Erythroblast (primary cell): ENCODE data around the gene KCTD7.
"Not testable (repeated sequence)": the region's sequence is repeated elsewhere in the genome, so short reads cannot be mapped to it uniquely, and the experiment has no call there.

Experiments
- DNase-seq, 2 experiments: peaks; one replicate each; lab custom pipeline; 2025; lab: John Stamatoyannopoulos, UW
- GATA1 ChIP-seq: IDR thresholded peaks from 2 replicates; pipeline ENCODE4 v1.6.1; 2011; ENCODE audit warnings: low read depth, mild to moderate bottlenecking, control low read depth, low read length, moderate library complexity
- POLR2A ChIP-seq: IDR thresholded peaks from 2 replicates; pipeline ENCODE4 v1.6.1; 2011; ENCODE audit warnings: mild to moderate bottlenecking, low read length

The KCTD7 gene

DNA sequence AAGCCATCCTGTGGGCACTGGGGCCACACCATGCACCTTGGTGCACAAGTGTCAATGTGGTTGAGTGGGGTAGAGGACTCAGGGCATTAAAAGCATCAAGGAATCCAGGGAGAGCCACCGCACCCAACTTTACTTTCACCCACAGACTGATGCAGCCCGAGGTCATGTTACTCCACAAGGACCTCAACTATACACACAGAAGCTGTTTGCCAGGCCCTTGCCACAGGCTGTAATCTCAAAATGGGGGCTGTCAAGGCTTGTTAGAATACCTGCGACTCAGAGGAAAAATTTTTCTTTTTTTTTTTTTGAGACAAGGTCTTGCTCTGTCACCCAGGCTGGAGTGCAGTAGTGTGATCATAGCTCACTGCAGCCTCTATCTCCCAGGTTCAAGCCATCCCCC lies 26.5 kb upstream of the KCTD7 start:
- TF ChIP-seq POLR2A (no peak), GATA1 (no peak)
- DNase-seq = no peak

- no peak for DNase-seq
- TF ChIP-seq GATA1 (no peak), POLR2A (no peak)
Observed at GRCh38 chr7:66604198-66604597, 24.5 kb upstream of the KCTD7 start.

DNA sequence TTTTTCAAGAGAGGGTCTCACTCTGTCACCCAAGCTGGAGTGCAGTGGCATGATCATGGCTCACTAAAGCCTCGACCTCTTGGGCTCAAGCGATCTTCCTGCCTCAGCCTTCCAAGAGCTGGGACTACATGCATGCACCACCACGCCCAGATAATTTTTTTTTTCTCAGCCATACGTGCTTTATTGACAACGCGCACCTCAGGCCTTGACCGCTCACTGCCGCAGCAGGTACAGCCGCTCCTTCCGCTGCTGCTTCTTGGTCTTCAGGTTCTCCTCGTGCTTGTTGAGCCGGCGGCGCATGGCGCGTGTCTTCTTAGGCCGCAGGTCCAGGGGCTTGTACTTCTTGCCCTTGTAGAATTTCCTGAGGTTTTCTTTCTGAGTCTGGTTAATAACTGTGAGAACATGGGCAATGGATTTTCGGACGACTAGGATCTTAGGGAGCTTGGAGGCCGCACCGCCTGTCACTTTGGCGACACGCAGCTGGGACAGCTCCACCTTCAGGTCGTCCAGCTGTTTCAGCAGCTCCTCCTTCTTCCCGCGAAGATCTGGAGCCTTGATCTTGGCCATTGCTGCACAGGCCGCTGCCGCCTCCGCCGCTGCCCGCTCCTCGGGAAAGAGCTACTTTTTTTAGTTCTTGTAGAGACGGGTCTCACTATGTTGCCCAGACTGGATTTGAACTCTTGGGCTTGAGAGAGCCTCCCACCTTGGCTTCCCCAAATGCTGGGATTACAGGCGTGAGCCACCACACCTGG lies 22.0 kb upstream of the KCTD7 start:
- not testable (repeated sequence) for DNase-seq

GRCh38 chr7:66609176-66609575 lies 19.5 kb upstream of the KCTD7 start:
- TF ChIP-seq POLR2A (no peak), GATA1 (no peak)
- no peak for DNase-seq

DNA sequence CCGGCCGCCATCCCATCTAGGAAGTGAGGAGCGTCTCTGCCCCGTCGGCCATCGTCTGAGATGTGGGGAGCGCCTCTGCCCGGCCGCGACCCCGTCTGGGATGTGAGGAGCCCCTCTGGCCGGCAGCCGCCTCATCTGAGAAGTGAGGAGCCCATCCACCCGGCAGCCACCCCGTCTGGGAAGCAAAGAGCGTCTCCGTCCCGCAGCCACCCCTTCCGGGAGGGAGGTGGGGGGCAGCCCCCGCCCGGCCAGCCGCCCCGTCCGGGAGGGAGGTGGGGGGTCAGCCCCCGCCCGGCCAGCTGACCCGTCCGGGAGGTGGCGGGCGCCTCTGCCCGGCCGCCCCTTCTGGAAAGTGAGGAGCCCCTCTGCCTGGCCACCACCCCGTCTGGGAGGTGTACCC lies 14.1 kb upstream of the KCTD7 start:
- DNase-seq = not testable (repeated sequence)

GRCh38 chr7:66615699-66616098 lies 13.0 kb upstream of the KCTD7 start:
- no peak for DNase-seq
- TF ChIP-seq POLR2A (no peak), GATA1 (no peak)

DNA sequence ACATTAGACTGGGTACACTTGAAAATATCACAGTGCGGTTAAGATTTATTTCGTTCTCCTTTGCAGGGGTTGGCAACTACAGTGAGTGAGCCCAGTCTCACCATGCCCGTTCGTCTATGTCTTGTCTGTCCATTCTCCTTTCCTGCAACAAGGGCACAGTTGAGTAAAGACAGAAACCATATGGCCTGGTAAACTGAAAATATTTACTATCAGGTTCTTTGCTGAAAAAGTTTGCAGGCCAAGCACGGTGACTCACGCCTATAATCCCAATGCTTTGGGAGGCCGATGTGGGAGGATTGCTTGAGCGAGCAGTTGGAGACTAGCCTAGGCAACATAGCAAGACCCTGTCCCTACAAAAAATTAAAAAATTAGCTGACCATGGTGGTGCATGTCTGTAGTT lies 11.4 kb upstream of the KCTD7 start:
- TF ChIP-seq POLR2A (no peak), GATA1 (no peak)
- DNase-seq = no peak

GRCh38 chr7:66619341-66619948 lies 9.2 kb upstream of the KCTD7 start:
- DNase-seq = not testable (repeated sequence)

GRCh38 chr7:66626331-66626934 lies 2.2 kb upstream of the KCTD7 start:
- DNase-seq = no peak
- TF ChIP-seq POLR2A = no peak
- TF ChIP-seq GATA1 = no peak

DNA sequence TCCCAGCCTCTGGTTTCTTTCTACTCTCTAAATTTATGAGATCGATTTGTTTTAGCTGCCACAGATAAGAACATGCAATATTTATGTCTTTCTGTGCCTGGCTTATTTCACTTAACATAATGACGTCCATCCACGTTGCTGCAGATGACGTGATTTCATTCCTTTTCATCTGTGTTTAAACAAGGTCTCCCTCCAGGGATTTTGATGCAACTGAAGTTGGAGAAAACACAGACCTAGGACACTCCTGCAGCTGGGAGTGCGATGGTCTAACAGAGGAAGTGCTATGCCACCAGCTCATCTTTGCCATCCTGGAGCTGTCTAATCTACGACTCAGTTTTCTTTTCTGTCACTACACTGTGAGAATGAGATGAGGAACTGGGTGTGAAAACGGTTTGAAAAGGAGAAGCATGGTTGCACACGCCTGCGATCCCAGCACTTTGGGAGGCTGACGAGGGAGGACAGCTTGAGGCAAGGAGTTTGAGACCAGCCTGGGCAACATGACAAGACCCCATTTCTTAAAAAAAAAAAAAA lies 1.5 kb upstream of the KCTD7 start:
- TF ChIP-seq POLR2A (no peak), GATA1 (no peak)
- no peak for DNase-seq

DNA sequence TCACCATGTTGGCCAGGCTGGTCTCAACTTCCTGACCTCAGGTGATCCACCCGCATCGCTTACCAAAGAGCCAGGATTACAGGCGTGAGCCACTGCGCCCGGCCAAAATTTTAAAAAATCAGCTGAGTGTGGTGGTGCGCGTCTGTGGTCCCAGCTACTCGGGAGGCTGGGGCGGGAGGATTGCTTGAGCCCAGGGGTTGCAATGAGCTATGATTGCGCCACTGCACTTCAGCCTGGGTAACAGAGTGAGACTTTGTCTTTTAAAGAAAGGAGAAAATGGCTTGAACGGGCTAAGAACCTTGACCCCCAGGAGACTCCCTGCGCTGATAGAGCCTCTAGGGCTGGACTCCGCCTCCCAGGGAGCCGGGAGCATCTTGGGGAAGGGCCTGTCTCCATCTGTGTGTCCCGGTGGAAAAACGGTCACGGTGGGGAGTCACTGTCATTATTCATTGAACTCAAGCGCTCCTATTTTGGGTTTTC lies 760 bp upstream of the KCTD7 start:
- TF ChIP-seq GATA1 = no peak
- no peak for TF ChIP-seq POLR2A
- peak in 1 of 2 experiments; percentile 72 for DNase-seq

- no peak for DNase-seq
- TF ChIP-seq GATA1 = no peak
- no peak for TF ChIP-seq POLR2A
Observed at GRCh38 chr7:66629222-66630062, 761 bp downstream of the KCTD7 start.

GRCh38 chr7:66630531-66630930 lies 1.9 kb downstream of the KCTD7 start:
- TF ChIP-seq GATA1 (no peak), POLR2A (no peak)
- DNase-seq = peak; percentile 16 to 53

- TF ChIP-seq GATA1 = no peak
- no peak for TF ChIP-seq POLR2A
- no peak for DNase-seq
Observed at GRCh38 chr7:66631471-66631870, 2.8 kb downstream of the KCTD7 start.
